ENCODE measurements around the gene DNAJC8. TPM values are rescaled to one million over a fixed set of nuclear protein-coding genes. Genes with fewer than 3 reads are reported as not detected.
A peak's percentile ranks its signal among the peaks of the same experiment; 100 is the strongest.

The DNAJC8 gene
- total and polyA plus RNA-seq, 10 of the 15 experiments (the other 5 are each of a cell fraction or from before 2014, with no cell fraction given): 91.2 to 296 (median 152) TPM

DNA sequence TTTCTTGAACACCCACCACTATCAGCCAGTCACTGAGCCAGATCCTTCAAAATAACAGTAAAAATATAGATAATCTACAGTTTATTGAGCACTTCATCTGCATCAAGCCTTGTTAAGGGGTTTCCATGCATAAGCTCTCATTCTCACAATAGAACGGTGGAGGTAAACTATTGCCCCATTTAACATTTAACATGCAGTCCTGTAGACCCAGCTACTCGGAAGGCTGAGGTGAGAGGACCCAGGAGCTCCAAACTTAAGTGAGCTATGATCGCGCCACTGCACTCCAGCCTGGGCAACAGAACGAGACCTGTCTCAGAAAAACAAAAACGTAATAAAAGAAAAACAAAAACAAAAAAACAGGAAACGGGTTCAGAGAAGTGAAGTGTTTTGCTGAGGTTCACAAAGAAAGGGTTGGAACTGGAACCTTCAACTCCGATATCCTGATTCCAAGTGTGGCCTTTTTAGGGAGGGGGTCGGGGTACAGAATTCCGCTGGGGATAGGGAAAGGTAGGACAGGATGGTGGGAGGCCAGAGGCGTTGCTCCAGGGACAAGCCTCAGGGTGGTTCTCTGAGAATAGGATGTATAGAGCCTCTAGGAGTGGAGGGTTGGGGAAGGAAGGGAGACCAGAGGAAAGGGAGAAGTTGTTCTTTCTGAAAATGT lies 14.9 kb upstream of the DNAJC8 start (continued):
- TF ChIP-seq MTA2 (IDR thresholded peaks at IDR 0.05; ENCODE audit: low read depth) (no peak), SREBF2 (IDR thresholded peaks at IDR 0.05; ENCODE audit: low read length) (no peak), SIN3A (IDR thresholded peaks at IDR 0.05; ENCODE audit: low read depth, low read length) (no peak), NR2C1 (IDR thresholded peaks at IDR 0.05) (no peak)
- TF ChIP-seq, protein P1, sequence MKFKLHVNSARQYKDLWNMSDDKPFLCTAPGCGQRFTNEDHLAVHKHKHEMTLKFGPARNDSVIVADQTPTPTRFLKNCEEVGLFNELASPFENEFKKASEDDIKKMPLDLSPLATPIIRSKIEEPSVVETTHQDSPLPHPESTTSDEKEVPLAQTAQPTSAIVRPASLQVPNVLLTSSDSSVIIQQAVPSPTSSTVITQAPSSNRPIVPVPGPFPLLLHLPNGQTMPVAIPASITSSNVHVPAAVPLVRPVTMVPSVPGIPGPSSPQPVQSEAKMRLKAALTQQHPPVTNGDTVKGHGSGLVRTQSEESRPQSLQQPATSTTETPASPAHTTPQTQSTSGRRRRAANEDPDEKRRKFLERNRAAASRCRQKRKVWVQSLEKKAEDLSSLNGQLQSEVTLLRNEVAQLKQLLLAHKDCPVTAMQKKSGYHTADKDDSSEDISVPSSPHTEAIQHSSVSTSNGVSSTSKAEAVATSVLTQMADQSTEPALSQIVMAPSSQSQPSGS (IDR thresholded peaks at IDR 0.05; ENCODE audit: low read length): 0 out of 2 replicates have a peak, but pooled peaks have one; percentile 18
- TF ChIP-seq, protein P2, sequence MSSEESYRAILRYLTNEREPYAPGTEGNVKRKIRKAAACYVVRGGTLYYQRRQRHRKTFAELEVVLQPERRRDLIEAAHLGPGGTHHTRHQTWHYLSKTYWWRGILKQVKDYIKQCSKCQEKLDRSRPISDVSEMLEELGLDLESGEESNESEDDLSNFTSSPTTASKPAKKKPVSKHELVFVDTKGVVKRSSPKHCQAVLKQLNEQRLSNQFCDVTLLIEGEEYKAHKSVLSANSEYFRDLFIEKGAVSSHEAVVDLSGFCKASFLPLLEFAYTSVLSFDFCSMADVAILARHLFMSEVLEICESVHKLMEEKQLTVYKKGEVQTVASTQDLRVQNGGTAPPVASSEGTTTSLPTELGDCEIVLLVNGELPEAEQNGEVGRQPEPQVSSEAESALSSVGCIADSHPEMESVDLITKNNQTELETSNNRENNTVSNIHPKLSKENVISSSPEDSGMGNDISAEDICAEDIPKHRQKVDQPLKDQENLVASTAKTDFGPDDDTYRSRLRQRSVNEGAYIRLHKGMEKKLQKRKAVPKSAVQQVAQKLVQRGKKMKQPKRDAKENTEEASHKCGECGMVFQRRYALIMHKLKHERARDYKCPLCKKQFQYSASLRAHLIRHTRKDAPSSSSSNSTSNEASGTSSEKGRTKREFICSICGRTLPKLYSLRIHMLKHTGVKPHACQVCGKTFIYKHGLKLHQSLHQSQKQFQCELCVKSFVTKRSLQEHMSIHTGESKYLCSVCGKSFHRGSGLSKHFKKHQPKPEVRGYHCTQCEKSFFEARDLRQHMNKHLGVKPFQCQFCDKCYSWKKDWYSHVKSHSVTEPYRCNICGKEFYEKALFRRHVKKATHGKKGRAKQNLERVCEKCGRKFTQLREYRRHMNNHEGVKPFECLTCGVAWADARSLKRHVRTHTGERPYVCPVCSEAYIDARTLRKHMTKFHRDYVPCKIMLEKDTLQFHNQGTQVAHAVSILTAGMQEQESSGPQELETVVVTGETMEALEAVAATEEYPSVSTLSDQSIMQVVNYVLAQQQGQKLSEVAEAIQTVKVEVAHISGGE (CRISPR knock-in tag; IDR thresholded peaks at IDR 0.05): no peak

Data from GM12878 (cell line).